GM21381 (cell line): ENCODE measurements around the gene CFAP126.
"Not testable (repeated sequence)": the region's sequence is repeated elsewhere in the genome, so short reads cannot be mapped to it uniquely, and the experiment has no call there.

Experiments
- ATAC-seq: cut with Tn5 transposase; IDR thresholded peaks from one replicate; pipeline ENCODE4 v1.9.1; 2021; ENCODE audit warnings: mild to moderate bottlenecking, moderate library complexity; ENCODE audit not compliant: unreplicated experiment

Gene CFAP126

DNA sequence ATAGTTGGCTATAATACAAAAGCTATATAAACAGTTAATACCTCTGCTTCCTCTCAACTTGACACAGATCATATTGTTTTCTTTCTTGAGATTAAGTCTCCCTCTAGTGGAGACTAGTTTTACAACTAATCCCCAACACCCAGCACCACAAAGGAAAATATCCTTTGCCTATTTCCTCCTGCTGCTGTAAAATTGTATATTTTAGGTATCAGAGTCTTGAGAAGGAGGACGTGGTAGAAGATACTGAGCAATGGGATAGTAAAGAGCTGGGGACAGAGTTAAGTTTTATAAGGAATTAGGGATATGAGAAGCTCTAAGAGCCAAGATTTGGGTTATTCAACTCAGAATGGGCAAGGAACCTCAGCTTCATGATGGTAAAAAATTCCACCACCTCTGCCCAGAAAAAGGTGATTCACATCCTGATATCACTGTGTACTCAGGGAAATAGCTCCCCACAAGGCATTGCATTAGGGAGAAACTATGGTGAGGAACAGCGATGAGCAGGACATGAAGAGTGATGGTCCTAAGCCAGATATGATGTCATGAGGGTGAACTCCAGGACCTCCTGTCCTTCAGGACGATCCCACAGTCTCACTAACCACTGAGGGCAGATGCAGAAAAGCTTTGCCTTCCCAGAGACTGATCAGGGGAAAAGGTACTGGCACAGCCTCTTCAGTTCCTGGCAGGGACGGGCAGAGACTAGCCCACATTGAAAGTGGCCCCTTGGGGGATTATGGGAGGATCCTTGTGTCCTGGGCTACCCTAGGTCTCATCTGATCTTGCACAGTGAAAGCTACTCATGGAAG is 14.7 kb upstream of the CFAP126 start:
- ATAC-seq = peak; percentile 46

DNA sequence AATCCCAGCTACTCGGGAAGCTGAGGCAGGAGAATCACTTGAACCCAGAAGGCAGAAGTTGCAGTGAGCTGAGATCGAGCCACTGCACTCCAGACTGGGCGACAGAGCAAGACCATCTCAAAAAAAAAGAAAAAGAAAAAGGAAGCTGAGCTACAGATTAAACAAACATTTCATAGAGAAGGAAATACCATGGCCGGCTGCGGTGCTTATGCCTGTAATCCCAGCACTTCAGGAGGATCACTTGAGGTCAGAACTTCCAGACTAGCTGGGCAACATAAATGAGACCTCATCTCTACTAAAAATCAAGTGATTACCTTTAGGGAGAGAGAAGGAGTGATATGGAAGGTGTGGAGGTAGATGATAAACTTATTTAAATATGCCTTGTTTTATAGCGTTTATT is 14.0 kb upstream of the CFAP126 start:
- ATAC-seq = no peak

DNA sequence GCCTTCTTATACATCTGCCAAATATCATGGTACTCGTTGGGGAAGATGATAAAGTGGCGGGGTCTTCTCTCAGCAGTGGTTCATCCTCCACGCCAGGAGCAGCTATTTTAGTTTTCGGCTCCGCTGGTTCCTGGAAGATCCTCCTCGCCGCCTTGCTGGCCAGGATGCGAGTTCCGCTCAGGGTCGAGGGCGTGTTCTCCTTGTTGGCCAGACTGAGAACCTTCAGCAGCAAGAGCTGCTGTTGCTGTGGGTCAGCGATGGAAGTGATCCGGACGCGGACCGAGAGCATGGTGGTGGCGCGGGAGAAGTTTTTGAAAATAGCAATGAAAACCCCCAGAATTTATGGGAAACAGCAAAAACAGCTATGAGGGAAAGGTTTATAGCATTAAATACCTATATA is 11.4 kb upstream of the CFAP126 start:
- no peak for ATAC-seq

DNA sequence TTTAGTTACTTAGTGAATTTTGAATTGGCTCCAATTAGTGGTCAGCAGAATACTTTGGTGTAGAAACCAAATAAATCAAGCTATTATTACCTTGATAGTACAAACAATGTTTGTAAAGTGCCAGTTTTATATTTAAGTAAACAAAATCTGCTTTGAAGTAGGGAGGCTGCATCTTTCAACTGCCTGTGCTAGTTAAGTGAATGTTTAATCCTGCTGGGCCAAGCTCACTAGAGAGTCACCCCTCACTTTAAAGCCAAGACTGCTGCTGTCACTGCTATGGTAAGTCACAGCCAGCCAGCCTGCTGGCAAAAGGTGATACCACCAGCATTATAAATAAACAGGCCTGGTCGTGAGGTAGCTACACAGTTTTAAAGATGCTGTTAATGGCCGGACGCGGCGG is 10.3 kb upstream of the CFAP126 start:
- no peak for ATAC-seq

DNA sequence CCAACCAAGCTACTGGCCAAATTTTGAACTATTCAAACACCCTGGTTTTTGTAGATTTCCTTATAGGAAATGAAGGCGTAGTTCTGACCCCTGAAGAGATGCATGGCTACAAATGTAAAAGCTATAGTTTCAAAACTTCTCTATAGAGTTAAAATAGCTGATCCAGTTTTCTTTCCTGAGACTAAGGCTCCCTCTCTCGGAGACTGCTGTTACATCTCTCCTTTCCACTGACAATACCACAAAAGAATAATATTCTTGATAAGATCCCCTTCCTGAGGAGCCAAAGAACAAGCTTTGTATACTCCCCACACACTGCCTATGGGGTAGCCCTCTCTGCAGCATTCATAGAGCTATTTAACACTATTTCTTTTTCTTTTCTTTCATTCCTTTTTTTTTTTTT is 6.7 kb upstream of the CFAP126 start:
- no peak for ATAC-seq

DNA sequence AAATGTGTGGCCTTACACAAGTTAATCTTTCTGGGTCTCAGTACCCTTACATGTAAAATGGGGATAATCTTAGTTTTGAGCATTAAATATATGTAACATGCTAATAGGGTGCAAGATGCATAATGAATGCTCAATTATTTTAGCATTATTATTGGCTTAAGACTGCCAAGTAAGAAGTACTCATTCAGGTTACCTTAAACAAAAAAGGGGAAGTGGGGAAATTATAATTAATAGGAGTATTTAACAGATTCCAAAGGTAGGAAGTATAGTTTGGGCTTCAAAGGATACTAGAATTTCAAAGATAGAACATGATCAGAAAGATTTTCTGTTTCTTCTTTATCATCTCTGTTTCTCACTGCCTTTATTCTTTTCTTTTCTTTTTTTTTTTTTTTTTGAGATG is 5.8 kb upstream of the CFAP126 start:
- ATAC-seq = no peak

DNA sequence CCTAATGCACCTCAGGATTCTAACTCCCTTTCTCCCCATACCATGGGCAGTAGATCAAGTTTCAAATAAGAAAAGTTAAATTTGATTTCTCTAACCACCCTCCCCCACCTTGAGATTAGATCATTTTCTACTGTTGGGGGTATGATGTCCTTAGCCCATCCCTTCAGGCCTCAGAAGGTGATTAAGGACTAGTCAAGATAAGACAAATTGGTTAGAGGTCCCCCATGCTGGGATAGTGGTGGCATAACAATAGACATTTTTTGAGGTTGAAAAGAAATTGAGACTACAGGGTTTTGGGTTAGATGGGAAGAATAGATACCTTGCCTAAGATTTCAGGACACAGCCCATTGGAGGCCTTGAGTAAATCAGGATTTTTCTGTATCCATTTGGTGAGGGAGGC is 2.5 kb downstream of the CFAP126 start:
- no peak for ATAC-seq

DNA sequence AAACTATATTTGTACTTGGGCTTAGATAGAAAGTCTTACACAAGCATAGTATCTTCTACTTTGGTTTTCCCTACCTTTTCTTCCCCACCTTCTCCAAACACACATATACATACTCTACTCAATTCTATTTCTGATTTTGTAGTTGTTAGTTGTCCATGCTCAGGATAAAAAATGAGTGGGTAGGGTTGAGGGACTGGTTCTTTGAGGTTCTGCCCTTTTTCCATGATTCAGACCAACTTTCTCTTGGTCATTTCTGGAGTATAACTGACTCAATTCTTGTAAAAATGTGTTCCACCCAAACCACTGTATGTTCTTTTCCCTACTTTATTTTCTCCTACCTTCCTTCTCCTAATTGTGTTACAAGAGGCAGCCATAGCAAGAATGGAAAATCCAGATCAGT is 3.3 kb downstream of the CFAP126 start:
- ATAC-seq = no peak

DNA sequence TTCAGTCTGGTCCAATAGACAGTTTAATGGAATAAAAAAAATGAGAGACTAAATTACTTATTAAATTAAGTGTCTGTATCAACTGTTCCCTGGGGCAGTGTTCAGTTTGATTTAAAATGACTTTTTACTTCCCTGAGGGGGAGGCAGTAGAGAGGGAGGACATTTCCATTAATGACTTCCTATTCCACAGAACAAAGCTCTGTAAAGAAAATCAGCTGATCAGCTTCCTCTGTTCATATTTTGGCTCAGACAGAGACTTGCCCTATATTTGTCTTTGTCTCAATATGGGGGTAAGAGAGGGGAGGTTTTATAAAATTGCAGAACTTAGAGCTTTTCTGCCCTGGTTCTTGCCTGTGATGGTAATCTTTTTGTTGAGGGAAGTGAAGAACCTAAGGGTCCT is 8.4 kb downstream of the CFAP126 start:
- no peak for ATAC-seq

DNA sequence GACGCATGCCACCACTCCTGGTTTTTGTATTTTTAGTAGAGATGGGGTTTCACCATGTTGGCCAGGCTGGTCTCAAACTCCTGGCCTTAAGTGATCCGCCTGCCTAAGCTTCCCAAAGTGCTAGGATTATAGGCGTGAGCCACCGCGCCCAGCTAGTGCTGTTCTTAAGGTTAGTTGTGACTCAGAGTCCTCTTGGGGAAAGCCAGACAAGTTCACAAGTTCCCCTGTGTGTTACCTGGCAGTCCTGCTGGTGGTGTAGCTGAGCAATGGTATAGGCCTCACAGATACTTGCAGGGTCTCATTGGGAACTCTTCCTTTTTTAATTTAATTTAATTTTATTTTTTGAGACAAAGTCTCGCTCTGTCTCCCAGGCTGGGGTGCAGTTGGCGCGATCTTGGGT is 10.6 kb downstream of the CFAP126 start:
- no peak for ATAC-seq

DNA sequence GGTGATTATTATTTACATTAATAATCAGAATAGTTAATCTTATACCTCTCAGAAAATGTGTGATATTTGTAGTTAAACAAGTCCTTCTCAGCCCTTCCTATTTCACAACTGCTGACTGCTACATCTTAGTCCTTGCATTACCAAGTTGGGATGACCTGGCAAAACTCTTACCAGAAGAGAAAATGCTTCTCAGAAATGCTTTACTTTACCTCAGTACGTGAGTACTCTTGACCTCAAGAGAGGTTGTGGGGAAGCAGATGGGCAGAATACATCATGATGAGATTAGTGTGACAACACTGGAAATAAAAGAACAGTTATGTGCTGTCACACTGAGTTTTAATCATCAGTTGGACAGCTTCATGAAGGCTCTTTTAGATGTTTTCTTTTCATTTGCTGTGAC is 16.2 kb downstream of the CFAP126 start:
- no peak for ATAC-seq

DNA sequence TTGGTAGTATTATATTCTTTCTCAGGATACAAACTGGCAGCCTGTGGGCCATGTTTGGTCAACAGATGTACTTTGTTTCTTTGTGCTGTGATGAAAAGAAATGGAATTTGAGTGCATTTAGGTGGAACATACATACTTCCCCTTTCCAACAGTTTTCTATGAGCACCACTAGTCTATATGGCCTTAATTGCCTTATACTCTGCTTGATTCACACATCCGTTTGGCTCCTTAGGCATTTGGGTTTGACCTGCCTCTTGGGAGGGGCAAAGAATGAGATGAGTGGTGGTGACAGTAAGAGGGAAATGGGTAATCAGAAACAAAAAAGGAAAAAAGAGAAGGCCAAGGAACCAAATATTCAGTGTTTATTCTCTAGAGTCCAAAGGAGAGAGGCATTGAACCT is 17.0 kb downstream of the CFAP126 start:
- ATAC-seq = no peak

DNA sequence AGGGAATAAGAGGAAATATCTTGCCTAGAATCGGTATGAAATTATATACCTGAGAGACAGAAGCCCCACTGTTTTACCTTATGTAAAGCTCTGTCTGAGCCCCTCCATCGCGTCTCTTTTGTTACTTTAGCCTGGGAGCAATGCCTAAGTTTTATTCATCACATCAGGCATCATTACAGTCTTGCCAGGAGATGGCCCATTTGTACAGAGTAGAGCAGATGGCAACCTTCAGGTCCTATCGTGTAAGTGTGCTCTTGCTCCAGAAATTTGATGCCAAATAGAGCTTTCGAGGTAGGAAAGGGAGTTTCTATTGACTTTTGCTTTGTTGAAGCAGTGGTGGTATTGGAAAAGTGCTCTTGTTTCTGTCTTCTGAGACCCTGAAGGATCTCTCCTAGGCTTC is 24.9 kb downstream of the CFAP126 start:
- no peak for ATAC-seq

DNA sequence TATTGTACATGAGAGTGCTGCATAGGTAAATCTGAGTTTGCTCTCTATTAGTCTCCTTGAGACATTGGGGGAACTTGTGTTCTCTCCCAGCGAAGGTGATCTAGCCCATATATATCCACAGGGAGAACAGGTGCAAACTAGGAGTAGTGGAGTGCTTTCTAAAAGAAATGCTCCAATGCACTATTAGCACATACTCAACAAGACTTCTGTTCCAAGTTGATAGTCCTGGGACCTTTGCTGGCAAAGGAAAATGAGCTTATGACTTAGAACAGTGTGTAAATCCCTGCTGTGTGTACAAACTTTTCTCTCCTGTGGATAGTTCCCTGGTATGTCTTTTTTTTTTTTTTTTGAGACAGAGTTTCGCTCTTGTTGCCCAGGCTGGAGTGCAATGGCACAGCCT is 25.5 kb downstream of the CFAP126 start:
- ATAC-seq = no peak

DNA sequence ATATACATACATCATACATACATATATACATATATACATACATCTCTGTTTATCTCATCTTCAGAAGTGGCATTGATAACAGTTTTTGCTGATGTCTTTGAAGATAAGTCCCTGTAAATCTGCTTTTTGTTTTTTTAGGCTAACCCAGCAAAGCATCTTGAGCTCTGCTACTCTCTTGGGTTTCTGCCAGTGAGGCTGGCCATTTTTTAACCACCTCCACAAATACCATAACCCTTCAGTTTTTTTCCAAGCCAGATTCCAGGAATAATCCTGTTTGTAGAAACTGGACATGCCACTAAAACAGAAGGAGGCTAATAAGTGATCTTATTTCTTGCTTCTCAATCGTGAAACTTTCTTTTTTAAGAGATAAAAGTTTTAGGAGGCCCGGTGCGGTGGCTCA is 31.9 kb downstream of the CFAP126 start:
- no peak for ATAC-seq

DNA sequence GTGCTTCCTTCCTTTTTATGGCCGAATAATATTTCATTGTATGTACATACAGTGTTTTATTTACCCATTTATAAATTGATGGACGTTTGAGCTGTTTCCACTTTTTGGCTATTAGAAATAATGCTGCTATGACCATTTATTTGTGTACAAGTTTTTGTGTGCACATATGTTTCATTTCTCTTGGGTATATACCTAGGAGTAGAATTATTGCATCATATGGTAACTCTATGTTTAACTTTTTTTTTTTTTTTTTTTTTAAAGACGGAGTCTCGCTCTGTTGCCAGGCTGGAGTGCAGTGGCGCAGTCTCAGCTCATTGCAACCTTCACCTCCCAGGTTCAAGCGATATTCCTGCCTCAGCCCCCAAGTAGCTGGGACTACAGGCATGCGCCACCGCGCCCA is 34.5 kb downstream of the CFAP126 start:
- no peak for ATAC-seq

DNA sequence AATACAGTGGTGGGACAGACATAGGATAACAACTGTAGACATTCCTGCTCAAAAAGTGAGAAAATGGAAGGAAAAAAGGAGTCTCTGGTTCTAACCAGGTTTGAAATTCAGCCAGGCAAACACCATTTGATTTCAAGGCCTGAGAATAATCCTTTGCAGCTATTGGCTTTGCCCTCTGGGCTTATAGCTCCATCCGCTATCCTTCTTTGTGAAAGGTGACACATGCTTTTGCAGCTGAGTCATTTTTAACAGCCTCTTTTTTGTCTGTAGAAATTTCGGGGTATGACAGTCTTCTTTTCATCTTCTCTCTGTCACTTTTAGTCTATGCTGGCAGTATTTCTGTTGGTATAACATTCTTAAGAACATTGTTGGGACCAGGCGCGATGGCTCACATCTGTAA is 37.3 kb downstream of the CFAP126 start:
- ATAC-seq = no peak

DNA sequence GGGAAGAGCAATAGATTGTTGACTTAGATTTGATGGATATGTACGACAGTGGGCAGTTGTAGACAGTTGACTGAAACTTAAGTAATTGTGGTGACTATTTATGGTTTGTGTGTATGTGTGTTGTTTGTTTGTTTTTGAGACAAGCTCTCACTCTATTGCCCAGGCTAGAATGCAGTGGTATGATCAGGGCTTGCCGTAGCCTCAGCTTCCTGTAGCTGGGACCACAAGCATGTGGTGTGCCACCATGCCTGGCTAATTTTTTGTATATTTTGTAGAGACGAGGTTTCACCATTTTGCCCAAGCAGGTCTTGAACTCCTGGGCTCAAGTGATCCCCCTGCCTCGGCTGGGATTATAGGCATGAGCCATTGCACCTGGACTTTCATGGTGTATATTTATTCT is 43.7 kb downstream of the CFAP126 start:
- ATAC-seq = no peak

DNA sequence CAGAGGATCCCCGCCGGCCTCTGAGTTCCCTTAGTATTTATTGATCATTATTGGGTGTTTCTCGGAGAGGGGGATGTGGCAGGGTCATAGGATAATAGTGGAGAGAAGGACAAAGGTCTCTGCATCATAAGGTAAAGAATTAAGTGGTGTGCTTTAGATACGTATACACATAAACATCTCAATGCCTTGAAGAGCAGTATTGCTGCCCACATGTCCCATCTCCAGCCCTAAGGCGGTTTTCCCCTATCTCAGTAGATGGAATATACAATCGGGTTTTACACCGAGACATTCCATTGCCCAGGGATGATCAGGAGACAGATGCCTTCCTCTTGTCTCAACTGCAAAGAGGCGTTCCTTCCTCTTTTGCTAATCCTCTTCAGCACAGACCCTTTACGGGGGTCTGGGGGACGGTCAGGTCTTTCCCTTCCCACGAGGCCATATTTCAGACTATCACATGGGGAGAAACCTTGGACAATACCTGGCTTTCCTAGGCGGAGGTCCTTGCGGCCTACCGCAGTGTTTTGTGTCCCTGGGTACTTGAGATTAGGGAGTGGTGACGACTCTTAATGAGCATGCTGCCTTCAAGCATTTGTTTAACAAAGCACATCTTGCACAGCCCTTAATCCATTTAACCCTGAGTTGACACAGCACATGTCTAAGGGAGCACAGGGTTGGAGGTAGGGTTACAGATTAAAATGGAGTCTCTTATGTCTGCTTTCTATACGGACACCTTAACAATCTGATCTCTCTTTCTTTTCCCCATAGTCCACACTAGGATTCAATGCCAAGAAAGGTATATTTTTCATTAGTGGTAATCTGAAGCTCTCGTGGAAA is 51.6 kb downstream of the CFAP126 start:
- ATAC-seq = not testable (repeated sequence)
